Measurements from ENCODE around the gene KDM1B. TPM values are rescaled to one million over a fixed set of nuclear protein-coding genes. Genes with fewer than 3 reads are reported as not detected.
"Not testable (repeated sequence)": the region's sequence is repeated elsewhere in the genome, so short reads cannot be mapped to it uniquely, and the experiment has no call there.

Gene KDM1B
- total RNA-seq, 1 donor from 2014 or later, result 22.9 TPM

DNA sequence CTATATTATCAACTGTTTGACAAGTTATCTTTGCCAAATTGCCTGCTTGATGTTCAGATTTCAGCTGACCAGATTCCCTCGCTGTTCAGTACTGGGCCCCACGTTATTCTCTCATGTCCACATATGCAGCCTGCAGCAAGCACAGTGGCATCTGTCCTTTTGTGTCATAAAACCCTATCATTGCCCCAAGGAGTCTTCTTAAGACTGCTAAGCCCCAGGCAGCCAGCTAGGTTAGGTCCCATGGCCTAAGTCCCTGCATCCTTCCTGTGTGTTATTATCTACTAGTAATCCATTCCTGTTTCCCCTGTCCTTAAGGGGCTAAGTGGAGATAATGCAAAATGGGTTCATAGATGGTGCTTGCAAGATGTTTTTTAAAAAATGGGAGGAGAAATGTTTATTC is 7.2 kb downstream of the KDM1B start:
- DNase-seq (ENCODE audit: low read depth), result no peak
- no peaks in the 10 kb centered on the region for H3K27me3 ChIP-seq (ENCODE audit: control insufficient read depth, insufficient read depth, low read length)
- H3K4me3 ChIP-seq (ENCODE audit: low read depth, low read length), result no peak overlapping the region
- no peaks in the 10 kb centered on the region for H3K36me3 ChIP-seq (ENCODE audit: control insufficient read depth, insufficient read depth, low read length)
- no peak for TF ChIP-seq CTCF (IDR thresholded peaks at IDR 0.05; ENCODE audit: insufficient read depth, low read length, poor library complexity, severe bottlenecking)

DNA sequence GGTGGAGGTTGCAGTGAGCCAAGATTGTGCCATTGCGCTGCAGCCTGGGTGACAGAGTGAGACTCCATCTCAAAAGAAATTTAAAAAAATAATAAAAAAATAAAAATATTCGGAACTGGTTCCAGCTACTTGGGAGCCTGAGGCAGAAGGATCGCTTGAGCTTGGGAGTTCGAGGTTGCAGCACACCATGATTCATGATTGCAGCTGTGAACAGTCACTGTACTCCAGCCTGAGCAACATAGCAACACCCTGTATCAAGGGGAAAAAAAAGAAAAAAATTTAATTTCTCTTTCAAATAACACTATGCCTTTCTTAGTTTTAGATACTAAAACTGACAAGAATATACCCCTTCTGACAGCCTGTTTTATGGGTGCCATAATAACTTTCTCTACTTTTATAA is 10.5 kb downstream of the KDM1B start:
- no peak overlapping the region for H3K4me3 ChIP-seq (ENCODE audit: low read depth, low read length)
- no peak for TF ChIP-seq CTCF (IDR thresholded peaks at IDR 0.05; ENCODE audit: insufficient read depth, low read length, poor library complexity, severe bottlenecking)
- no peak for DNase-seq (ENCODE audit: low read depth)
- no peaks in the 10 kb centered on the region for H3K27me3 ChIP-seq (ENCODE audit: control insufficient read depth, insufficient read depth, low read length)
- no peaks in the 10 kb centered on the region for H3K36me3 ChIP-seq (ENCODE audit: control insufficient read depth, insufficient read depth, low read length)

DNA sequence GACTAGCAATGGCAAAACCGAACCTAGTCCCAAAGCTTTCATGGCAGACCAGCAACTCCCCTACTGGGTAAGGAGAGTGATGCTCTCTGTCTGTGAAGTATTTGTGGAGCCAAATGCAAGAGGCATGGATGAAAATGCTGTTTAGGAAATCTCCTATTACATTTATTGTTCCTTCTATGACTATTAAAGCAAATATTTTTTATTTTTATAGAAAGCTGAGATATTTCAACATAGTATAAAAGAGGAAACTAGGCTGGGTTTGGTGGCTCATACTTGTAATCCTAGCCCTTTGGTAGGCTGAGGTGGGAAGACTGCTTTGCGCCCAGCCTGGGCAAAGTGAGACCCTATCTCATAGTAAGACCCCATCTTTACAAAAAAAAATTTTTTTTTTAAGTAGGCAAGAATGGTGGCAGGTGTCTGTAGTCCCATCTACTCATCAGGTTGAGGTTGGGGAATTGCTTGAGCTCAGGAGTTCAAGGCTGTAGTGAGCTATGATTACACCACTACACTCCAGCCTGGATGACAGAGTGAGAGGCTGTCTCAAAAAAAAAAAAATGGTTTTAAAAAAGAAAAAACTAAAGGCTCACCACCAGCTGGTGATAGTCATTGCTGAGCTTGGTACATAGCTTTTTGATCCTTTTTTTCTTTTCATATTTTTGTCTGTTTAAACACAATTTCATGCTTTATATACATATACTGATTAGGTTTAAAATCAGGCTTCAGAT is 11.3 kb downstream of the KDM1B start:
- Histone ChIP-seq H3K4me3 (ENCODE audit: low read depth, low read length) (no peak overlapping the region), H3K27me3 (ENCODE audit: control insufficient read depth, insufficient read depth, low read length) (no peaks in the 10 kb centered on the region), H3K36me3 (ENCODE audit: control insufficient read depth, insufficient read depth, low read length) (no peaks in the 10 kb centered on the region)
- no peak for TF ChIP-seq CTCF (IDR thresholded peaks at IDR 0.05; ENCODE audit: insufficient read depth, low read length, poor library complexity, severe bottlenecking)
- no peak for DNase-seq (ENCODE audit: low read depth)

DNA sequence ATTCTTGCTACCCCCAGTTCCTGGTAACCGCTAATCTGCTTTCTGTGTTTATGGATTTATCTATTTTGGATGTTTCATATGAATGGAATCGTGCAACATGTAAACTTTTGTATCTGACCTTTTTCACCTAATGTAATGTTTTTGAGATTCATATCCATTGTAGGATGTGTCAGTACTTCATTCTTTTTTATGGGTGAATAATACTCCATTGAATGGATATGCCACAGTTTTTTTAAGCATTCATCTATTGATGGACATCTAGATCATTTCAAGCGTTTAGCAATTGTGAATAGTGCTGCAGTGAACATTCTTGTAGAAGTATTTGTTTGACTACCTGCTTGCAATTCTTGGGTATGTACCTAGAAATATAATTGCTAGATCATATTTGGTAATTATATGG is 13.0 kb downstream of the KDM1B start:
- Histone ChIP-seq H3K27me3 (ENCODE audit: control insufficient read depth, insufficient read depth, low read length) (no peaks in the 10 kb centered on the region), H3K4me3 (ENCODE audit: low read depth, low read length) (no peak overlapping the region), H3K36me3 (ENCODE audit: control insufficient read depth, insufficient read depth, low read length) (no peaks in the 10 kb centered on the region)
- no peak for DNase-seq (ENCODE audit: low read depth)
- no peak for TF ChIP-seq CTCF (IDR thresholded peaks at IDR 0.05; ENCODE audit: insufficient read depth, low read length, poor library complexity, severe bottlenecking)

- no peak overlapping the region for H3K4me3 ChIP-seq (ENCODE audit: low read depth, low read length)
- H3K36me3 ChIP-seq (ENCODE audit: control insufficient read depth, insufficient read depth, low read length), result no peaks in the 10 kb centered on the region
Measured at GRCh38 chr6:18171871-18172270, 16.6 kb downstream of the KDM1B start.

DNA sequence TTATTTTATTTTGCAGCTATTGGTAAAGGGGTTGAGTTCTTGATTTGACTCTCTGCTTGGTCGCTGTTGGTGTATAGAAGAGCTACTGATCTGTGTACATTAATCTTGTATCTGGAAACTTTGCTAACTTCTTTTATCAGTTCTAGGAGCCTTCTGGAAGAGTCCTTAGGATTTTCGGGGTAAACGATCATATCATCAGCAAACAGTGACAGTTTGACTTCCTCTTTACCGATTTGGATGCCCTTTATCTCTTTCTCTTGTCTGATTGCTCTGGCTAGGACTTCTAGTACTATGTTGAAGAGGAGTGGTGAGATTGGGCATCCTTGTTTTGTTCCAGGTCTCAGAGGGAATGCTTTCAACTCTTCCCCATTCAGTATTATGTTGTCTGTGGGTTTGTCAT is 21.0 kb downstream of the KDM1B start:
- H3K27me3 ChIP-seq (ENCODE audit: control insufficient read depth, insufficient read depth, low read length); H3K4me3 ChIP-seq (ENCODE audit: low read depth, low read length); H3K36me3 ChIP-seq (ENCODE audit: control insufficient read depth, insufficient read depth, low read length); DNase-seq (ENCODE audit: low read depth): not testable (repeated sequence)

More at GRCh38 chr6:18171871-18172270, 16.6 kb downstream of the KDM1B start:
- no peaks in the 10 kb centered on the region for H3K27me3 ChIP-seq (ENCODE audit: control insufficient read depth, insufficient read depth, low read length)
- DNase-seq (ENCODE audit: low read depth), result no peak
- no peak for TF ChIP-seq CTCF (IDR thresholded peaks at IDR 0.05; ENCODE audit: insufficient read depth, low read length, poor library complexity, severe bottlenecking)

Measured in kidney epithelial cell (primary cell).